Measurements from ENCODE around the gene TGFBR2.

GRCh38 chr3:30622790-30623189, 16.4 kb downstream of the TGFBR2 start:
- TF ChIP-seq, protein P1, sequence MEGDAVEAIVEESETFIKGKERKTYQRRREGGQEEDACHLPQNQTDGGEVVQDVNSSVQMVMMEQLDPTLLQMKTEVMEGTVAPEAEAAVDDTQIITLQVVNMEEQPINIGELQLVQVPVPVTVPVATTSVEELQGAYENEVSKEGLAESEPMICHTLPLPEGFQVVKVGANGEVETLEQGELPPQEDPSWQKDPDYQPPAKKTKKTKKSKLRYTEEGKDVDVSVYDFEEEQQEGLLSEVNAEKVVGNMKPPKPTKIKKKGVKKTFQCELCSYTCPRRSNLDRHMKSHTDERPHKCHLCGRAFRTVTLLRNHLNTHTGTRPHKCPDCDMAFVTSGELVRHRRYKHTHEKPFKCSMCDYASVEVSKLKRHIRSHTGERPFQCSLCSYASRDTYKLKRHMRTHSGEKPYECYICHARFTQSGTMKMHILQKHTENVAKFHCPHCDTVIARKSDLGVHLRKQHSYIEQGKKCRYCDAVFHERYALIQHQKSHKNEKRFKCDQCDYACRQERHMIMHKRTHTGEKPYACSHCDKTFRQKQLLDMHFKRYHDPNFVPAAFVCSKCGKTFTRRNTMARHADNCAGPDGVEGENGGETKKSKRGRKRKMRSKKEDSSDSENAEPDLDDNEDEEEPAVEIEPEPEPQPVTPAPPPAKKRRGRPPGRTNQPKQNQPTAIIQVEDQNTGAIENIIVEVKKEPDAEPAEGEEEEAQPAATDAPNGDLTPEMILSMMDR (tag by site-specific recombination; IDR thresholded peaks at IDR 0.05): no peak
- TF ChIP-seq, protein P2, sequence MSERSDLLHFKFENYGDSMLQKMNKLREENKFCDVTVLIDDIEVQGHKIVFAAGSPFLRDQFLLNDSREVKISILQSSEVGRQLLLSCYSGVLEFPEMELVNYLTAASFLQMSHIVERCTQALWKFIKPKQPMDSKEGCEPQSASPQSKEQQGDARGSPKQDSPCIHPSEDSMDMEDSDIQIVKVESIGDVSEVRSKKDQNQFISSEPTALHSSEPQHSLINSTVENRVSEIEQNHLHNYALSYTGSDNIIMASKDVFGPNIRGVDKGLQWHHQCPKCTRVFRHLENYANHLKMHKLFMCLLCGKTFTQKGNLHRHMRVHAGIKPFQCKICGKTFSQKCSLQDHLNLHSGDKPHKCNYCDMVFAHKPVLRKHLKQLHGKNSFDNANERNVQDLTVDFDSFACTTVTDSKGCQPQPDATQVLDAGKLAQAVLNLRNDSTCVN (tag by site-specific recombination; optimal IDR thresholded peaks at IDR 0.05): no peak
- TF ChIP-seq ZNF624 (tag by site-specific recombination; IDR thresholded peaks at IDR 0.05) (no peak), YY1 (tag by site-specific recombination; IDR thresholded peaks at IDR 0.05) (no peak), ZNF426 (tag by site-specific recombination; IDR thresholded peaks at IDR 0.05) (no peak)

Data from HEK293 (cell line).